Left lung (tissue), 10 donors: ENCODE measurements around the gene BCAS3. TPM values are rescaled to one million over a fixed set of nuclear protein-coding genes. Genes with fewer than 3 reads are reported as not detected.

ENCODE experiments used
- ATAC-seq: fragments of 200-7000 bp; cut with Tn5 transposase; one replicate; pipeline ENCODE4 v1.9.1; 2020; ENCODE audit warnings: moderate library complexity
- DNase-seq, 4 donors: peaks; one replicate each; pipeline ENCODE4 v3.0.0-alpha.2; 2013 to 2020
- H3K27ac ChIP-seq, 2 donors: fragments of 200-600 bp; sonication (generic) in 1 of 2; one replicate each; pipeline versions ENCODE4 v1.5.0 to v1.8.0; 2020 to 2021
- H3K27me3 ChIP-seq, 2 donors: fragments of 200-600 bp; sonication (generic) in 1 of 2; one replicate each; pipeline versions ENCODE4 v1.5.0 to v1.8.0; 2020 to 2021
- H3K36me3 ChIP-seq, 2 donors: fragments of 200-600 bp; sonication (generic) in 1 of 2; one replicate each; pipeline versions ENCODE4 v1.5.0 to v1.8.0; 2020 to 2021
- H3K4me1 ChIP-seq, 2 donors: fragments of 200-600 bp; one replicate each; pipeline ENCODE4 v1.8.0; 2021
- H3K4me3 ChIP-seq, 2 donors: fragments of 200-600 bp; sonication (generic) in 1 of 2; one replicate each; pipeline versions ENCODE4 v1.5.0 to v1.8.0; 2020 to 2021; ENCODE audit warnings: mild to moderate bottlenecking in 1 of 2
- H3K9me3 ChIP-seq, 2 donors: fragments of 200-600 bp; sonication (generic) in 1 of 2; one replicate each; pipeline versions ENCODE4 v1.5.0 to v1.8.0; 2020 to 2021
- CTCF ChIP-seq, 2 donors: fragments of 200-600 bp; sonication (generic) in 1 of 2; IDR thresholded peaks; one replicate each; pipeline versions ENCODE4 v1.5.0 to v1.8.0; 2021; ENCODE audit warnings: antibody characterized with exemption in 2 of 2
- intact Hi-C, 2 donors: fragments of 100-400 bp; cut with DNase I; formaldehyde crosslinking; loops; one replicate each; pipeline versions ENCODE4 v1.11.2 to v1.14.2; 2022
- polyA plus RNA-seq, 6 donors: library from polyadenylated mRNA; unstranded; fragments of 120-200 nt; gene quantifications; one replicate each; pipeline ENCODE4 v1.2.1, GENCODE V29; 2013; ENCODE audit not compliant: insufficient read length in 6 of 6
- total RNA-seq, 2 donors: library from RNA; stranded (reverse); fragmentation: NEBNext Ultra II Directional; extraction: Animal tissue kit (Norgen Biotek cat#: 25700); gene quantifications; one replicate each; pipeline ENCODE4 v1.2.1, GENCODE V29; 2021
- donor health status: DM: no; HTN: yes; CAD: no.
- donor health status: DM: no; HTN: no; CAD: no.

The BCAS3 gene
- total and polyA plus RNA-seq, 8 donors = 21.2 to 29.6 (median 28.0) TPM

- Histone ChIP-seq H3K27me3 (no peaks in the 10 kb centered on the region), H3K9me3 (no peaks in the 10 kb centered on the region), H3K36me3 (peaks cover 0 to 56% of the 10 kb centered on the region in 2 donors), H3K27ac (no peak overlapping the region), H3K4me1 (no peaks in the 10 kb centered on the region), H3K4me3 (no peak overlapping the region)
- no peak for TF ChIP-seq CTCF (IDR thresholded peaks at IDR 0.05)
- DNase-seq (no peak), ATAC-seq (no peak)
- intact Hi-C loops = no loop called here
Measured at GRCh38 chr17:60653569-60653968, 24.1 kb upstream of the BCAS3 start.

GRCh38 chr17:60656499-60656898, 21.2 kb upstream of the BCAS3 start:
- intact Hi-C loops = no loop called here
- Histone ChIP-seq H3K9me3 (no peaks in the 10 kb centered on the region), H3K36me3 (peaks cover 0 to 39% of the 10 kb centered on the region in 2 donors), H3K4me1 (no peaks in the 10 kb centered on the region), H3K27me3 (no peaks in the 10 kb centered on the region), H3K4me3 (no peak overlapping the region), H3K27ac (no peak overlapping the region)
- no peak for TF ChIP-seq CTCF (IDR thresholded peaks at IDR 0.05)
- ATAC-seq (no peak), DNase-seq (no peak)

- intact Hi-C loops = no loop called here
- TF ChIP-seq CTCF (IDR thresholded peaks at IDR 0.05) = no peak
- Histone ChIP-seq H3K9me3 (no peaks in the 10 kb centered on the region), H3K4me3 (no peak overlapping the region), H3K4me1 (no peaks in the 10 kb centered on the region), H3K36me3 (peaks cover 0 to 50% of the 10 kb centered on the region in 2 donors), H3K27me3 (no peaks in the 10 kb centered on the region), H3K27ac (no peak overlapping the region)
- ATAC-seq (no peak), DNase-seq (no peak)
Measured at GRCh38 chr17:60659156-60659555, 18.5 kb upstream of the BCAS3 start.

- Histone ChIP-seq H3K9me3 (no peaks in the 10 kb centered on the region), H3K4me3 (no peak overlapping the region), H3K36me3 (peaks cover 0 to 69% of the 10 kb centered on the region in 2 donors), H3K4me1 (no peaks in the 10 kb centered on the region), H3K27me3 (no peaks in the 10 kb centered on the region), H3K27ac (no peak overlapping the region)
- intact Hi-C loops = no loop called here
- ATAC-seq (no peak), DNase-seq (no peak)
- no peak for TF ChIP-seq CTCF (IDR thresholded peaks at IDR 0.05)
Measured at GRCh38 chr17:60661489-60661888, 16.2 kb upstream of the BCAS3 start.

- TF ChIP-seq CTCF (IDR thresholded peaks at IDR 0.05) = no peak
- Histone ChIP-seq H3K27me3 (no peaks in the 10 kb centered on the region), H3K36me3 (peaks cover 0 to 46% of the 10 kb centered on the region in 2 donors), H3K27ac (no peak overlapping the region), H3K9me3 (no peaks in the 10 kb centered on the region), H3K4me3 (no peak overlapping the region), H3K4me1 (no peaks in the 10 kb centered on the region)
- intact Hi-C loops = no loop called here
- DNase-seq (no peak), ATAC-seq (no peak)
Measured at GRCh38 chr17:60664022-60664421, 13.6 kb upstream of the BCAS3 start.
